ENCODE data around the gene CNPY1.

The CNPY1 gene

GRCh38 chr7:155464948-155465739, 81.2 kb downstream of the CNPY1 start:
- FAIRE-seq, result no peak

GRCh38 chr7:155464183-155464582, 82.2 kb downstream of the CNPY1 start:
- FAIRE-seq, result no peak

- no peak for FAIRE-seq
These were observed 83.1 kb downstream of the CNPY1 start for GRCh38 chr7:155463114-155463811.

GRCh38 chr7:155462163-155462735, 84.1 kb downstream of the CNPY1 start:
- no peak for FAIRE-seq

- no peak for FAIRE-seq
These were observed 84.7 kb downstream of the CNPY1 start for GRCh38 chr7:155461631-155462030.

- FAIRE-seq, result no peak
These were observed 85.3 kb downstream of the CNPY1 start for GRCh38 chr7:155460926-155461613.

GRCh38 chr7:155459700-155460461, 86.5 kb downstream of the CNPY1 start:
- FAIRE-seq, result no peak

GRCh38 chr7:155458878-155459699, 87.3 kb downstream of the CNPY1 start:
- no peak for FAIRE-seq

GRCh38 chr7:155458111-155458877, 88.1 kb downstream of the CNPY1 start, which contains the start of gene EN2:
Gene EN2 (plus strand): TSS chr7:155458129. CDS start chr7:155458378, 249 bp downstream.
- no peak for FAIRE-seq

GRCh38 chr7:155457544-155458110, 88.7 kb downstream of the CNPY1 start:
- FAIRE-seq, result no peak

- no peak for FAIRE-seq
These were observed 89.4 kb downstream of the CNPY1 start for GRCh38 chr7:155456738-155457543.

- FAIRE-seq, result no peak
These were observed 90.3 kb downstream of the CNPY1 start for GRCh38 chr7:155455776-155456737.

GRCh38 chr7:155455132-155455693, 91.1 kb downstream of the CNPY1 start:
- no peak for FAIRE-seq

- FAIRE-seq, result no peak
These were observed 91.9 kb downstream of the CNPY1 start for GRCh38 chr7:155454183-155455112.

- FAIRE-seq, result no peak
These were observed 92.8 kb downstream of the CNPY1 start for GRCh38 chr7:155453296-155454182.
